H9 (cell line): ENCODE results near the gene TM6SF1. TPM values are rescaled to one million over a fixed set of nuclear protein-coding genes. Genes with fewer than 3 reads are reported as not detected.

Experiments used
- DNase-seq: peaks from one replicate; pipeline ENCODE4 v3.0.0-alpha.2; 2017
- H2AFZ ChIP-seq: one replicate; pipeline ENCODE4 v1.6.1; 2013; ENCODE audit warnings: mild to moderate bottlenecking, low read length, control low read depth, moderate library complexity
- H2AK5ac ChIP-seq: 2 replicates; pipeline ENCODE4 v1.6.1; 2013; ENCODE audit warnings: low read length, control low read depth, mixed read lengths; ENCODE audit not compliant: insufficient read length
- H2BK120ac ChIP-seq: one replicate; pipeline ENCODE4 v1.6.1; 2013; ENCODE audit warnings: low read depth, mild to moderate bottlenecking, low read length, control low read depth, inconsistent platforms; ENCODE audit not compliant: poor library complexity, severe bottlenecking
- H2BK12ac ChIP-seq: 2 replicates; pipeline ENCODE4 v1.6.1; 2013; ENCODE audit warnings: low read length, control low read depth, mixed read lengths, low read depth; ENCODE audit not compliant: insufficient read length
- H2BK15ac ChIP-seq: 2 replicates; pipeline ENCODE4 v1.6.1; 2013; ENCODE audit warnings: low read depth, low read length, control low read depth
- H2BK20ac ChIP-seq: one replicate; pipeline ENCODE4 v1.6.1; 2013; ENCODE audit warnings: low read depth, mild to moderate bottlenecking, low read length, control low read depth, inconsistent platforms; ENCODE audit not compliant: poor library complexity, severe bottlenecking
- H2BK5ac ChIP-seq: 2 replicates; pipeline ENCODE4 v1.6.1; 2013; ENCODE audit warnings: low read length, control low read depth, mixed read lengths; ENCODE audit not compliant: insufficient read length
- H3K14ac ChIP-seq: 2 replicates; pipeline ENCODE4 v1.6.1; 2013; ENCODE audit warnings: low read length, control low read depth; ENCODE audit not compliant: insufficient read depth
- H3K18ac ChIP-seq: 2 replicates; pipeline ENCODE4 v1.6.1; 2013; ENCODE audit warnings: low read depth, mild to moderate bottlenecking, mixed read lengths, low read length, control low read depth; ENCODE audit not compliant: insufficient read length
- H3K23ac ChIP-seq: 2 replicates; pipeline ENCODE4 v1.6.1; 2013; ENCODE audit warnings: low read length, control low read depth, mixed read lengths, low read depth; ENCODE audit not compliant: insufficient read length
- H3K23me2 ChIP-seq: 2 replicates; pipeline ENCODE4 v1.6.1; 2013; ENCODE audit warnings: low read depth, mild to moderate bottlenecking, mixed read lengths, low read length, control low read depth; ENCODE audit not compliant: insufficient read length, poor library complexity, severe bottlenecking
- H3K27ac ChIP-seq: 2 replicates; pipeline ENCODE4 v1.5.1; 2013; ENCODE audit warnings: low read length, control low read depth, mixed read lengths, low read depth; ENCODE audit not compliant: insufficient read length
- H3K27me3 ChIP-seq: 2 replicates; pipeline ENCODE4 v1.6.1; 2013; ENCODE audit warnings: low read length, control low read depth, inconsistent platforms; ENCODE audit not compliant: insufficient read depth
- H3K4ac ChIP-seq: 2 replicates; pipeline ENCODE4 v1.6.1; 2013; ENCODE audit warnings: low read depth, mild to moderate bottlenecking, control low read depth, inconsistent platforms, low read length, moderate library complexity
- H3K4me1 ChIP-seq: 2 replicates; pipeline ENCODE4 v1.6.1; 2013; ENCODE audit warnings: low read length, control low read depth, inconsistent platforms; ENCODE audit not compliant: insufficient read depth
- H3K4me2 ChIP-seq: 2 replicates; pipeline ENCODE4 v1.6.1; 2013; ENCODE audit warnings: low read length, control low read depth, mixed read lengths; ENCODE audit not compliant: insufficient read length, insufficient read depth
- H3K56ac ChIP-seq: 2 replicates; pipeline ENCODE4 v1.6.1; 2013; ENCODE audit warnings: low read depth, mild to moderate bottlenecking, mixed read lengths, low read length, control low read depth; ENCODE audit not compliant: insufficient read length
- H3K79me1 ChIP-seq: 2 replicates; pipeline ENCODE4 v1.6.1; 2013; ENCODE audit warnings: low read depth, mild to moderate bottlenecking, moderate library complexity, low read length, control low read depth, inconsistent platforms; ENCODE audit not compliant: insufficient read depth, poor library complexity, severe bottlenecking
- H3K79me2 ChIP-seq: 2 replicates; pipeline ENCODE4 v1.6.1; 2013; ENCODE audit warnings: low read length, control low read depth, inconsistent platforms; ENCODE audit not compliant: insufficient read depth
- H3K9ac ChIP-seq: 2 replicates; pipeline ENCODE4 v1.6.1; 2013; ENCODE audit warnings: low read length, control low read depth, mixed read lengths; ENCODE audit not compliant: insufficient read length; ENCODE audit errors: extremely low read depth
- H3K9me3 ChIP-seq: one replicate; pipeline ENCODE4 v1.6.1; 2013; ENCODE audit warnings: low read depth, low read length, inconsistent platforms; ENCODE audit not compliant: control insufficient read depth
- H3T11ph ChIP-seq: one replicate; pipeline ENCODE4 v1.6.1; 2013; ENCODE audit warnings: mild to moderate bottlenecking, low read length, control low read depth, inconsistent platforms
- H4K20me1 ChIP-seq: one replicate; pipeline ENCODE4 v1.6.1; 2013; ENCODE audit not compliant: control insufficient read depth, insufficient read length, insufficient read depth
- H4K5ac ChIP-seq: 2 replicates; pipeline ENCODE4 v1.6.1; 2013; ENCODE audit warnings: low read depth, mild to moderate bottlenecking, mixed read lengths, low read length, control low read depth; ENCODE audit not compliant: insufficient read length
- H4K8ac ChIP-seq: replicated peaks from 2 replicates; pipeline ENCODE4 v1.6.1; 2013; ENCODE audit warnings: low read length, control low read depth, mixed read lengths, low read depth; ENCODE audit not compliant: insufficient read length
- H4K91ac ChIP-seq: 2 replicates; pipeline ENCODE4 v1.6.1; 2013; ENCODE audit warnings: low read depth, mild to moderate bottlenecking, moderate library complexity, mixed read lengths, low read length, control low read depth; ENCODE audit not compliant: insufficient read length
- H3K27ac Mint-ChIP-seq, 3 experiments: 2 replicates in 2 of 3; 3 replicates in 1 of 3; pipeline ENCODE4 v1.8.0; 2020 to 2021; ENCODE audit warnings: mixed read lengths in 3 of 3, mild to moderate bottlenecking in 1 of 3, moderate library complexity in 1 of 3
- H3K27me3 Mint-ChIP-seq: 2 replicates; pipeline ENCODE4 v1.8.0; 2021; ENCODE audit warnings: low read depth, mild to moderate bottlenecking, moderate library complexity, mixed read lengths
- H3K36me3 Mint-ChIP-seq, 3 experiments: 2 replicates in 2 of 3; 3 replicates in 1 of 3; pipeline ENCODE4 v1.8.0; 2020 to 2021; ENCODE audit warnings: low read depth in 3 of 3, mixed read lengths in 3 of 3; ENCODE audit not compliant: insufficient read depth in 1 of 3
- H3K4me1 Mint-ChIP-seq, 2 experiments: 2 replicates each; pipeline ENCODE4 v1.8.0; 2020; ENCODE audit warnings: mixed read lengths in 2 of 2
- H3K4me3 Mint-ChIP-seq, 2 experiments: 2 replicates in 1 of 2; 3 replicates in 1 of 2; pipeline ENCODE4 v1.8.0; 2020 to 2021; ENCODE audit warnings: mild to moderate bottlenecking in 2 of 2, mixed read lengths in 2 of 2, moderate library complexity in 1 of 2
- H3K9me3 Mint-ChIP-seq, 2 experiments: 2 replicates in 1 of 2; 3 replicates in 1 of 2; pipeline ENCODE4 v1.8.0; 2020; ENCODE audit warnings: mild to moderate bottlenecking in 2 of 2, mixed read lengths in 2 of 2, moderate library complexity in 1 of 2
- WGBS: extraction: QIAGEN DNeasy Blood & Tissue Kit; methylation state at CpG from one replicate; pipeline ENCODE4 v1.1.7; 2013; ENCODE audit warnings: missing lambda C conversion rate, low lambda C conversion rate, mixed read lengths; ENCODE audit not compliant: insufficient read length; ENCODE audit errors: extremely low coverage; 5-methylcytosine and 5-hydroxymethylcytosine counted together
- total RNA-seq: library from RNA; stranded (reverse); gene quantifications from 2 replicates; pipeline ENCODE4 v1.2.1, GENCODE V29; 2021
- TF ChIP-seq, protein P1 (sequence below): fragments of 200-600 bp; sonication (generic); conservative IDR thresholded peaks from 3 replicates; pipeline ENCODE4 v1.8.0; 2021; ENCODE audit warnings: antibody characterized with exemption, mild to moderate bottlenecking

The TM6SF1 gene
- total RNA-seq, 1 experiment from 2014 or later = 0.96 TPM

DNA sequence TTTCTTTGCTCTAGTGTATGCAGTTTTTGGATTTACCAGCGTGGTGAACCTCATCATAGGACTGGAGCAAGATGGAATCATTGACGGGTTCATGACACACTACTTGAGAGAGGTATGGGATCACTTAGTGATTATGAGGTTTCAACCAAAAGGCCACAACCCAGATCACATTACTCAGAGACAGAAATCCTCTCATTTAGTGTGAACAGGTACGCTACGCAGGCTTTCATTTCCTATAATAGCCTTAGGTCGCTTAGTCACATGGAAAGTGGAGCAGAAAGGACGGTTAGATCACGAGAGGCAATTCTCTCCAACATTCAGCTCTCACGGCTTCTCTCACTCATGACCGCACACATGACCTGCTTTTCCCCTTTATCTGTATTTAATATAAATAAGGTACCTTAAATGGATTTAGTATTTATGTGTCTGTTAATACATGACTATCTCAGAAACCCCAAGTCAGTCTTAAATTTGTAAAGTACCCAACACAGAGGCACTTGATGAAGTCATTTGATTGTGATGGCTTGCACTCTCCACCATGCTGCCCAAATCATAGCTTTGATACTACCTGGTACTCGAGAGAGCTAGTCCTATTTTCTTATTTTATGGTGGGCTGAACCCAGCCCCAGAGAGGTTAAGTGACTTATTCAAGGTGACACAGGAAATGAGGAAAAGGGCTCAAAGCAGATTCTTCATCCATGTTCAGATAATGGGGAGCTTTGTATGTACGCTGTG lies 8.6 kb downstream of the TM6SF1 start:
- Histone ChIP-seq H3K23me2 (no peaks in the 10 kb centered on the region), H2AK5ac (no peak overlapping the region), H2BK5ac (no peak overlapping the region), H3K9ac (no peak overlapping the region), H2BK20ac (no peak overlapping the region), H3T11ph (no peak overlapping the region), H4K5ac (no peak overlapping the region), H2BK12ac (no peak overlapping the region), H2BK15ac (no peak overlapping the region), H4K20me1 (no peaks in the 10 kb centered on the region), H3K18ac (no peak overlapping the region), H3K4me1 (no peaks in the 10 kb centered on the region), H2BK120ac (no peak overlapping the region), H3K27ac (no peak overlapping the region), H4K91ac (no peak overlapping the region), H3K27me3 (no peaks in the 10 kb centered on the region), H3K14ac (no peak overlapping the region), H4K8ac (no peak overlapping the region), H3K79me2 (no peaks in the 10 kb centered on the region), H3K56ac (no peak overlapping the region), H2AFZ (no peak overlapping the region), H3K23ac (no peak overlapping the region), H3K4ac (no peak overlapping the region), H3K9me3 (no peaks in the 10 kb centered on the region), H3K4me2 (no peak overlapping the region), H3K79me1 (no peaks in the 10 kb centered on the region)
- Mint-ChIP-seq H3K27me3 (no peaks in the 10 kb centered on the region; the same call in none of the 2 replicates), H3K36me3 (peaks cover 0 to 4% (median 0%) of the 10 kb centered on the region in 3 experiments; a peak in 3 of 7 replicates), H3K4me3 (no peak overlapping the region), H3K27ac (no peak overlapping the region), H3K9me3 (peaks cover 0 to 6% of the 10 kb centered on the region in 2 experiments; a peak in 2 of 5 replicates), H3K4me1 (peaks cover 0 to 4% of the 10 kb centered on the region in 2 experiments; a peak in 2 of 4 replicates)
- no peak for DNase-seq
- TF ChIP-seq, protein P1, sequence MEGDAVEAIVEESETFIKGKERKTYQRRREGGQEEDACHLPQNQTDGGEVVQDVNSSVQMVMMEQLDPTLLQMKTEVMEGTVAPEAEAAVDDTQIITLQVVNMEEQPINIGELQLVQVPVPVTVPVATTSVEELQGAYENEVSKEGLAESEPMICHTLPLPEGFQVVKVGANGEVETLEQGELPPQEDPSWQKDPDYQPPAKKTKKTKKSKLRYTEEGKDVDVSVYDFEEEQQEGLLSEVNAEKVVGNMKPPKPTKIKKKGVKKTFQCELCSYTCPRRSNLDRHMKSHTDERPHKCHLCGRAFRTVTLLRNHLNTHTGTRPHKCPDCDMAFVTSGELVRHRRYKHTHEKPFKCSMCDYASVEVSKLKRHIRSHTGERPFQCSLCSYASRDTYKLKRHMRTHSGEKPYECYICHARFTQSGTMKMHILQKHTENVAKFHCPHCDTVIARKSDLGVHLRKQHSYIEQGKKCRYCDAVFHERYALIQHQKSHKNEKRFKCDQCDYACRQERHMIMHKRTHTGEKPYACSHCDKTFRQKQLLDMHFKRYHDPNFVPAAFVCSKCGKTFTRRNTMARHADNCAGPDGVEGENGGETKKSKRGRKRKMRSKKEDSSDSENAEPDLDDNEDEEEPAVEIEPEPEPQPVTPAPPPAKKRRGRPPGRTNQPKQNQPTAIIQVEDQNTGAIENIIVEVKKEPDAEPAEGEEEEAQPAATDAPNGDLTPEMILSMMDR = no peak
- no CpG with 5 or more reads among the region's 11 CpGs for WGBS
